Nephron (organoid): ENCODE measurements around the gene CST7.

Experiments used
- H3K27ac Mint-ChIP-seq, 3 experiments: 2 replicates each; pipeline ENCODE4 v1.8.0; 2020; ENCODE audit warnings: mixed read lengths in 3 of 3, mild to moderate bottlenecking in 2 of 3, moderate library complexity in 1 of 3
- H3K27me3 Mint-ChIP-seq: 2 replicates; pipeline ENCODE4 v1.8.0; 2021; ENCODE audit warnings: low read depth, mild to moderate bottlenecking, moderate library complexity, mixed read lengths
- H3K36me3 Mint-ChIP-seq: 2 replicates; pipeline ENCODE4 v1.8.0; 2020; ENCODE audit warnings: low read depth, mixed read lengths
- H3K4me1 Mint-ChIP-seq: 2 replicates; pipeline ENCODE4 v1.8.0; 2020; ENCODE audit warnings: mixed read lengths
- H3K4me3 Mint-ChIP-seq, 3 experiments: 2 replicates each; pipeline ENCODE4 v1.8.0; 2020; ENCODE audit warnings: mild to moderate bottlenecking in 3 of 3, mixed read lengths in 3 of 3, moderate library complexity in 2 of 3
- H3K9me3 Mint-ChIP-seq: 2 replicates; pipeline ENCODE4 v1.8.0; 2020; ENCODE audit warnings: mixed read lengths
- TF ChIP-seq, protein P1 (sequence below), 3 experiments: fragments of 200-600 bp; sonication (generic); IDR thresholded peaks; one replicate each; pipeline ENCODE4 v1.5.0; 2021; ENCODE audit warnings: antibody characterized with exemption in 3 of 3; ENCODE audit not compliant: unreplicated experiment in 3 of 3

CST7 gene

GRCh38 chr20:25006431-25007167 lies 57.5 kb downstream of the CST7 start:
- Mint-ChIP-seq H3K4me3 (no peak overlapping the region), H3K36me3 (no peaks in the 10 kb centered on the region)
- TF ChIP-seq, protein P1, sequence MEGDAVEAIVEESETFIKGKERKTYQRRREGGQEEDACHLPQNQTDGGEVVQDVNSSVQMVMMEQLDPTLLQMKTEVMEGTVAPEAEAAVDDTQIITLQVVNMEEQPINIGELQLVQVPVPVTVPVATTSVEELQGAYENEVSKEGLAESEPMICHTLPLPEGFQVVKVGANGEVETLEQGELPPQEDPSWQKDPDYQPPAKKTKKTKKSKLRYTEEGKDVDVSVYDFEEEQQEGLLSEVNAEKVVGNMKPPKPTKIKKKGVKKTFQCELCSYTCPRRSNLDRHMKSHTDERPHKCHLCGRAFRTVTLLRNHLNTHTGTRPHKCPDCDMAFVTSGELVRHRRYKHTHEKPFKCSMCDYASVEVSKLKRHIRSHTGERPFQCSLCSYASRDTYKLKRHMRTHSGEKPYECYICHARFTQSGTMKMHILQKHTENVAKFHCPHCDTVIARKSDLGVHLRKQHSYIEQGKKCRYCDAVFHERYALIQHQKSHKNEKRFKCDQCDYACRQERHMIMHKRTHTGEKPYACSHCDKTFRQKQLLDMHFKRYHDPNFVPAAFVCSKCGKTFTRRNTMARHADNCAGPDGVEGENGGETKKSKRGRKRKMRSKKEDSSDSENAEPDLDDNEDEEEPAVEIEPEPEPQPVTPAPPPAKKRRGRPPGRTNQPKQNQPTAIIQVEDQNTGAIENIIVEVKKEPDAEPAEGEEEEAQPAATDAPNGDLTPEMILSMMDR (IDR thresholded peaks at IDR 0.05; ENCODE audit: unreplicated experiment in 3 of 3): no peak

DNA sequence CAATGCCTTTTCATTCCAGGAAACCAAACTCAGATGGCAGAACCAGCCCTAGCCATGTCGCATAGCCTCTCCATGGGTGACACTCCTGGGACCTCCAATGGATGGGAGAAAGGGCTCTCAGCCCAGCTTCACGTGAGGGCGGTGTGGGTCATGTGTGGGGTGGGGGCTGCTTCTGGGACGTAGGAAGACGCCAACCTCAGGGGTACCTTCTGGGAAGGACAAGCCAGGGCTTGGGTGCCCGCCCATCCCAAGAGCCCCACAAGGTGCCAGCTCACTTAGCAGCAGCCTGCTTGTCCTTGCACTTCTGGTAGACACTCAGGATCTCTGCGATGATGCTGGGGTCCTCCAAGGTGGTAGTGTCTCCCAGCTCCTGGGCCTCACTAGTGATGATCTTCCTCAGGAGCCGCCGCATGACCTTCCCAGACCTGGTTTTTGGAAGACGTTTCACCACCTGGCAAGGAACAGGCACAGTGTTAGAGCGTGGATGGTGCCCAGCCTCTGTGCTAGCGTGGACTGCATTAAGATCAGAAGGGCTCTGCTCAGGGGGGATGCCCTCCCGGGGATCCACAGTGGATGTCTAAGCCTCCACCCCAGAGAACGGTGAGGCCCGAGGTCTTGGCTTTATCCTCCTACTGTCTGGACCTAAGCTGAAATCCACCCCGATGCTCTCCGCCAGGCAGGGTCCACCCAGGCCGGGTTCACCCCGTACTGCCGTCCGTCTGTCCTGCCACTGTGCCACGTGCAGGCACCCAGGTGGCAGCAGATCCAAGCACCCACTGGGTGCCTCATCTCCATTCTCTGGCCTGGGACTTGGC lies 58.6 kb downstream of the CST7 start:
- H3K27me3 Mint-ChIP-seq: peaks cover under 1% of the 10 kb centered on the region
- no peaks in the 10 kb centered on the region for H3K36me3 Mint-ChIP-seq
- H3K4me3 Mint-ChIP-seq: no peak overlapping the region
- peaks cover 3% of the 10 kb centered on the region for H3K9me3 Mint-ChIP-seq
- H3K27ac Mint-ChIP-seq: no peak overlapping the region
- TF ChIP-seq, protein P1 (IDR thresholded peaks at IDR 0.05; ENCODE audit: unreplicated experiment in 3 of 3): no peak
- no peaks in the 10 kb centered on the region for H3K4me1 Mint-ChIP-seq

More at GRCh38 chr20:25006431-25007167, 57.5 kb downstream of the CST7 start:
- H3K4me1 Mint-ChIP-seq: no peaks in the 10 kb centered on the region
- peaks cover 4% of the 10 kb centered on the region for H3K9me3 Mint-ChIP-seq
- H3K27ac Mint-ChIP-seq: no peak overlapping the region
- peaks cover 4% of the 10 kb centered on the region for H3K27me3 Mint-ChIP-seq

DNA sequence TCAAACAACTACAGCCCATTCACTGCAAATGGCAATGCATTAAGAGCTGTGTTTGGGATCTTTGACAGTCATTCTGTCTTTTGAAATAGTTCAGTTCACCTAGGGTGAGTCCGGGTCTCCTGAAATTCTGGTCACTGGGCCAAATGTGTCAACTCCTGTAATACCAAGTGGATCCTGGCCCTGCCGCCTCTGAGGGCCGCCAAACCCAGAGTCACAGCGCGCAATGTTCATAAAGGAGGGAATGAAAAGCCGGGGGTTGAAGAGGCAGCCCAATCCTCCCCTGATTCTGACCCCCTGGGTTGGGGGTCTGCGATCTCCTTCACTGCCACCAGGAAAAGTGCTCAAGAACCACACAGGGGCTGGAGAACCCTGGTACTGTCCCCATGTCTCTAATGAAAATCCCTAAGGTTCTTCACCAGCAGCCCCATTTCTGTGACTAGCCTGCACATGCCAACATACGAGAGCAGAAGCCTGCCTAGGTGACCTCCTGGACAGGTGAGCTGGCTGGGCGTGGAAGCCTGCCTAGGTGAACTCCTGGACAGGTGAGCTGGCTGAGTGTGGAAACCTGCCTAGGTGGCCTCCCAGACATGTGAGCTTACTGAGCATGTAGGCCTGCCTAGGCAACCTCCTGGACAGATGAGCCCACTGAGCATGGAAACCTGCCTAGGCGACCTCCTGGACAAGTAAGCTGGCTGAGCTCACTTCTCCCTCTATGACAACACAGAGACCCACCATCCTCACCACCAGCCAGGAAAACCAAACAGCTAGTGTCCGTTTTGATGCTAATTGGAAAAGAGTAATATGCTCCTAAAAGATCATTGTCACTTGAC lies 59.5 kb downstream of the CST7 start:
- H3K9me3 Mint-ChIP-seq: no peaks in the 10 kb centered on the region
- TF ChIP-seq, protein P1 (IDR thresholded peaks at IDR 0.05; ENCODE audit: unreplicated experiment in 3 of 3): no peak
- no peaks in the 10 kb centered on the region for H3K4me1 Mint-ChIP-seq
- no peak overlapping the region for H3K4me3 Mint-ChIP-seq
- no peaks in the 10 kb centered on the region for H3K27me3 Mint-ChIP-seq
- H3K27ac Mint-ChIP-seq: no peak overlapping the region
- H3K36me3 Mint-ChIP-seq: no peaks in the 10 kb centered on the region
